ENCODE data around the gene SNAI1.

SNAI1 gene

DNA sequence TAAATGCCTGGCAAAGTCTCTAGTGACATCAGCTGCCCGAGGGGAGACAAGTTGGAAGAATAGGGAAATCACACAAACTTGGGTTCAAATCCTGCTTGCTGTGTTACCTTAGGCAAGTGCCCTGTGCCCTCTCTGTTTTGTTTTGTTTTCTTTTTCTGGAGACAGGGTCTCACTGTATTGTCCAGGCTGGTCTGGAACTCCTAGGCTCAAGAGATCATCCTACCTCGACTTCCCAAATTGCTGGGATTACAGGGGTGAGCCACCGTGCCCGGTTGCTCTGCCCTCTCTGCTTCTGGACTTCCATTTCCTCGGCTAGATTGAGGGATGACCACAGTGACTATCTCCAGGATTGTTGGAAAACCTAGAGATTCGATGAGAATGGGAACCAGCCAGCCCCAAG, 55.4 kb downstream of the SNAI1 start:
- DNase-seq = no peak
